GM12875 (cell line): Measurements from ENCODE around the gene OR51E2.

Source experiments
- H3K4me3 ChIP-seq: one replicate; pipeline ENCODE4 v1.5.1; 2011; ENCODE audit warnings: low read depth, low read length, control low read depth
- CTCF ChIP-seq: IDR thresholded peaks from 2 replicates; pipeline ENCODE4 v1.5.1; 2011; ENCODE audit warnings: low read depth, mild to moderate bottlenecking, control low read depth, inconsistent platforms, low read length, moderate library complexity, borderline replicate concordance; ENCODE audit not compliant: insufficient read depth

Gene OR51E2

GRCh38 chr11:4704054-4704789 is 6.6 kb upstream of the OR51E2 start, which contains the start of gene MMP26:
TSS of gene MMP26 (plus strand) at chr11:4704784.
- TF ChIP-seq CTCF = no peak
- H3K4me3 ChIP-seq = no peak within 1 kb of the TSS

DNA sequence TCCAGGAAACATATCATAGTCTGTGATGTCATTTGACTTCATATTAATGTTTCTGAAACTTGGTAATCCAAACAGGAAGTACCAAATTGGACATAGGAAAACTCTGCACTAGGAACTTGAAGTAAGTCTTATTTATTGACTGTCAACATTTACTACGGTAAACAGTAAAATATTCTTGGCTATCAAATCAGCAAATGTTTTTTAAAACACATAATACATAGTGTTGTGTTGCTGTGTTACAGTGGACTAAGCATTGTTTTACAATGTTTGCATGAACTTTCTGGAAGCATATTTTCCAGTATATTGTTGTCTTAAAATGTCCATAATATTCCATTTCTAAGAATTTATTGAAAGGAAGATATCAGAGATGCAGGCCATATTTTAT is 2.8 kb upstream of the OR51E2 start:
- no peak for TF ChIP-seq CTCF
- no peak overlapping the region for H3K4me3 ChIP-seq

DNA sequence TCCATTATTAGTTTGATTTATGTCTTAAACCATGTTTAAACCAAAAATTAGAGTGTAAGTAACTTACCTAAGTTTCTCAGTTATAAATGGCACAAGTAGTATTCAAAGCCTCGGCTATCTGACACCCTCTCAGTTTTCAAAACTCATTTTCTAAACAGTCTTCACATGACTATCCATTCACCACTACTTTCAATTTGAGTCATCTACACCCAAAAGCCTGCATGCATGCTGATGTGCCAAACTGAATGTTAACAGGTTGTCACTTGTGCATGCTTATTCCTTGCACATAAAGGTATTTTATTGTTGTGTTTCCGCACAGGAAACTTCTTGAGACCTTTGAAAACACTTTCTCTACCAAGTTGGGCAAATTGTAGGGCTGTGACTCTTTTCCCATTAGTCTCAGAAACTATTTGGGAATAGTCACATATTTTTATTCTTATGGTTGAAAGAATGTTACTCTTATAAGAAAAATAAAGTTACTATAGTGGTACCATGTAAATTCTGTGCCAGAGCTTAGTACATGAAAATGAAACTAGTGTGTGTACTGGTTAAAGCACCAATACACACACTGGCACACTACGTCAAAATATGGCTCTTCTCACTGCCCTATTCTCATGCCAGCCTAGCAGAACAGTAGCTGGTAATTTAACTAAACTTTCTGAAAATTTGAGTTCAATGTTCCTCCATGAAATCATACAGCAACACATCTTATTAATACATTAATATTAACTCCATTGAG is 2.2 kb upstream of the OR51E2 start:
- TF ChIP-seq CTCF = no peak
- no peak overlapping the region for H3K4me3 ChIP-seq

DNA sequence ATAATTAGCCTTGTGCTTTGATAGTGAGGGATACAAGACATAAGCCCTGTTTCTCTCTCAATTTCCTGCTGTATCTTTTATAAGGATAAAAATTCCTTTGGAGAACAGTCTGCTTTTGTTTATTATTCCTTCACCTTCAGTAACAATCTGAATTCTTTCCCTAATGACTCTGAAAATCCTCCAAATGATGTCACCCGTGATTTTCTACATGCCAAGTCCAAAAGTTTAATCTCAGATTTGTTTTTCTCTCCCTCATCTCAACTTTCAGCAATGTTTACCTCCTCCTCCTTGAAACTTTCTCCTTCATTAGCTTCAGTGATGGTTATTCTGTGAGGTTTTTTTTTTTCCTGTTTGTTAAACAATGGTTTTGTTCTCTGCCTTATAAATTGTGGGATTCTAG is 2.2 kb downstream of the OR51E2 start:
- no peak for TF ChIP-seq CTCF
- no peak overlapping the region for H3K4me3 ChIP-seq

GRCh38 chr11:4684631-4685285 is 12.9 kb downstream of the OR51E2 start:
- no peak for TF ChIP-seq CTCF
- no peak overlapping the region for H3K4me3 ChIP-seq

GRCh38 chr11:4682623-4683419 is 14.8 kb downstream of the OR51E2 start:
- no peak overlapping the region for H3K4me3 ChIP-seq
- TF ChIP-seq CTCF = no peak
